GM19463 (cell line): ENCODE data around the gene CLCF1.
A peak's percentile ranks its signal among the peaks of the same experiment; 100 is the strongest.
"Not testable (repeated sequence)": the region's sequence is repeated elsewhere in the genome, so short reads cannot be mapped to it uniquely, and the experiment has no call there.

Source experiments
- ATAC-seq: cut with Tn5 transposase; IDR thresholded peaks from one replicate; pipeline ENCODE4 v1.9.1; 2021; ENCODE audit warnings: mild to moderate bottlenecking, moderate library complexity; ENCODE audit not compliant: unreplicated experiment

CLCF1 gene

GRCh38 chr11:67409261-67409666, 35.9 kb upstream of the CLCF1 start:
- ATAC-seq: peak; percentile 43

GRCh38 chr11:67408437-67409200, 35.2 kb upstream of the CLCF1 start:
- no peak for ATAC-seq

- ATAC-seq: no peak
Observed at GRCh38 chr11:67407688-67408163, 34.3 kb upstream of the CLCF1 start.

- ATAC-seq: no peak
Observed at GRCh38 chr11:67406969-67407687, 33.7 kb upstream of the CLCF1 start.

GRCh38 chr11:67406420-67406968, 33.1 kb upstream of the CLCF1 start:
- no peak for ATAC-seq

- no peak for ATAC-seq
Observed at GRCh38 chr11:67405688-67406339, 32.4 kb upstream of the CLCF1 start.

GRCh38 chr11:67405196-67405567, 31.8 kb upstream of the CLCF1 start:
- no peak for ATAC-seq

GRCh38 chr11:67404515-67405195, 31.3 kb upstream of the CLCF1 start:
- ATAC-seq: no peak

- ATAC-seq: not testable (repeated sequence)
Observed at GRCh38 chr11:67403085-67403484, 29.7 kb upstream of the CLCF1 start.

- not testable (repeated sequence) for ATAC-seq
Observed at GRCh38 chr11:67402192-67402839, 28.9 kb upstream of the CLCF1 start.

- peak; percentile 64 for ATAC-seq
Observed at GRCh38 chr11:67401495-67402191, 28.2 kb upstream of the CLCF1 start, which contains the start of gene PPP1CA. Gene PPP1CA (minus strand): TSS chr11:67401858. CDS start chr11:67401782, 76 bp downstream.

- no peak for ATAC-seq
Observed at GRCh38 chr11:67400942-67401494, 27.6 kb upstream of the CLCF1 start.

- ATAC-seq: no peak
Observed at GRCh38 chr11:67400251-67400941, 27.0 kb upstream of the CLCF1 start.

- ATAC-seq: no peak
Observed at GRCh38 chr11:67398661-67399563, 25.5 kb upstream of the CLCF1 start.

- no peak for ATAC-seq
Observed at GRCh38 chr11:67397986-67398660, 24.7 kb upstream of the CLCF1 start.

GRCh38 chr11:67397536-67397935, 24.1 kb upstream of the CLCF1 start:
- ATAC-seq: no peak
